Heart right ventricle (tissue), 16 donors: Measurements from ENCODE around the gene ANKK1. TPM values are rescaled to one million over a fixed set of nuclear protein-coding genes. Genes with fewer than 3 reads are reported as not detected.
A peak's percentile ranks its signal among the peaks of the same experiment; 100 is the strongest.

ENCODE experiments used
- ATAC-seq, 8 donors: fragments of 200-7000 bp; cut with Tn5 transposase; one replicate each; pipeline ENCODE4 v1.9.1; 2020; ENCODE audit warnings: mild to moderate bottlenecking in 8 of 8, moderate library complexity in 8 of 8, moderate number of reproducible peaks in 1 of 8
- DNase-seq, 2 donors: peaks; one replicate each; pipeline ENCODE4 v3.0.0-alpha.2; 2020
- H3K27ac ChIP-seq, 10 donors: fragments of 200-600 bp; sonication (generic) in 2 of 10; one replicate each; pipeline versions ENCODE4 v1.5.0 to v1.8.0; 2020 to 2022; ENCODE audit warnings: mild to moderate bottlenecking in 3 of 10
- H3K27me3 ChIP-seq, 7 donors: fragments of 200-600 bp; one replicate each; pipeline ENCODE4 v1.8.0; 2021 to 2022; ENCODE audit warnings: mild to moderate bottlenecking in 2 of 7
- H3K36me3 ChIP-seq, 9 donors: fragments of 200-600 bp; sonication (generic) in 1 of 9; one replicate each; pipeline versions ENCODE4 v1.5.0 to v1.8.0; 2020 to 2022; ENCODE audit warnings: mild to moderate bottlenecking in 2 of 9
- H3K4me1 ChIP-seq, 9 donors: fragments of 200-600 bp; sonication (generic) in 1 of 9; one replicate each; pipeline versions ENCODE4 v1.5.0 to v1.8.0; 2020 to 2022; ENCODE audit warnings: mild to moderate bottlenecking in 4 of 9
- H3K4me3 ChIP-seq, 10 donors: fragments of 200-600 bp; sonication (generic) in 2 of 10; one replicate each; pipeline versions ENCODE4 v1.5.0 to v1.8.0; 2020 to 2022; ENCODE audit warnings: mild to moderate bottlenecking in 7 of 10, moderate library complexity in 2 of 10
- H3K9me3 ChIP-seq, 11 donors: fragments of 200-600 bp in 10 of 11; sonication (generic) in 2 of 11; one replicate each; pipeline versions ENCODE4 v1.5.0 to v1.8.0; 2013 to 2022; ENCODE audit warnings: mild to moderate bottlenecking in 2 of 11, control low read depth in 1 of 11, moderate library complexity in 1 of 11
- WGBS, 2 donors: extraction: QIAGEN DNeasy Blood & Tissue Kit; methylation state at CpG; one replicate each; pipeline ENCODE4 v1.1.7; 2013; ENCODE audit warnings: inconsistent platforms in 1 of 2; 5-methylcytosine and 5-hydroxymethylcytosine counted together
- intact Hi-C, 10 donors: fragments of 100-400 bp; cut with DNase I; formaldehyde crosslinking; loops; one replicate each; pipeline versions ENCODE4 v1.11.1 to v1.14.2; 2022
- polyA plus RNA-seq, 2 donors: library from polyadenylated mRNA; stranded (reverse); fragments of 200-250 nt; gene quantifications; one replicate each; pipeline ENCODE4 v1.2.3, GENCODE V29; 2013
- total RNA-seq, 10 donors: library from RNA; stranded (reverse); fragmentation: NEBNext Ultra II Directional in 3 of 10; extraction: Animal tissue kit (Norgen Biotek cat#: 25700) in 3 of 10; gene quantifications; one replicate each; pipeline versions ENCODE4 v1.2.1 to v1.2.4, GENCODE V29; 2021 to 2023
- TF ChIP-seq, protein P1 (sequence below), 9 donors: fragments of 200-600 bp; sonication (generic) in 2 of 9; IDR thresholded peaks; one replicate each; pipeline versions ENCODE4 v1.5.0 to v1.8.0; 2021 to 2022; ENCODE audit warnings: antibody characterized with exemption in 9 of 9, mild to moderate bottlenecking in 5 of 9, moderate library complexity in 1 of 9
- donor health status: Arrhythmogenic right ventricular cardiomyopathy.
- donor health status: ischemic (EF 13 %, LVEDD 7.1; RV severe dilation, severe dysfunction).
- donor health status: healthy with polysubstance abuse.
- donor health status: DM: no; HTN: yes; CAD: no.
- donor health status: DM: no; HTN: no; CAD: no.
- donor health status: ischemic (EF 25% LVEDD 6.9; RV normal size, moderate dysfunction).
- donor health status: ischemic (EF 25% LVEDD 5.7; RV mildly dilated, moderate dysfunction).
- donor health status: healthy.
- donor health status: DM: yes; HTN: yes; CAD: no.
- donor health status: Ischemic cardiomyopathy.
- donor health status: ischemic (EF 35%, LVEDD 5.7; RV mildly dilated, moderate dysfunction).
- donor health status: nonischemic (EF 11% LVEDD 7.7; RV severe dilation, severe dysfunction).
- donor health status: DM: yes; HTN: yes; CAD: no.
- donor health status: PGD.
- donor health status: ischemic (EF 29% LVEDD 5.4; RV normal size, mild dysfunction).
- donor health status: nonischemic (EF 23%, LVEDD 6.1; RV moderate dilation, normal function).

The ANKK1 gene
- total and polyA plus RNA-seq, 12 donors: 0.06 to 0.37 TPM; not detected in 10

DNA sequence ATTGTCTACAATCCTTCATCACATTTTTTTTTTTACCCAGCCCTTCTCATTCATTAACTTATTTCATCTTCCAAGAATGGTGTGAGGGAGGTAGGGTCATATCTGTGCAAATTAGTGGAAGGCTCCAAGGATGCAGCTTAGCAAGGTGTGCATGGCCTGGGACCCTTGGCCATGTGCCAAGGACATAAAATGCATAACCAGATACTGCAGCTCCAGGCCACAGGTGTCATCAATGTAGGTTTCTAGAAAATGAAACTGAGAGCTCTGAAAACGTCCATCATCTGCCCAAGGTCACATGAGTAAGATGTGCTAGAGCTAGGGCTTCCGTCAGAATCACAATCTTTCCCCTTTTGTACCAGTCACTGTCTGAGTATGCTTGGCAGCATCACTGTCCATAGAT is 29.8 kb downstream of the ANKK1 start:
- H3K27me3 ChIP-seq: peaks cover 0 to 10% (median 0%) of the 10 kb centered on the region in 7 donors
- no peak for DNase-seq
- no peak overlapping the region for H3K4me3 ChIP-seq
- no peaks in the 10 kb centered on the region for H3K4me1 ChIP-seq
- no peak overlapping the region for H3K27ac ChIP-seq
- ATAC-seq: no peak
- intact Hi-C loops: no loop called here
- no peaks in the 10 kb centered on the region for H3K9me3 ChIP-seq
- no peaks in the 10 kb centered on the region for H3K36me3 ChIP-seq
- TF ChIP-seq, protein P1, sequence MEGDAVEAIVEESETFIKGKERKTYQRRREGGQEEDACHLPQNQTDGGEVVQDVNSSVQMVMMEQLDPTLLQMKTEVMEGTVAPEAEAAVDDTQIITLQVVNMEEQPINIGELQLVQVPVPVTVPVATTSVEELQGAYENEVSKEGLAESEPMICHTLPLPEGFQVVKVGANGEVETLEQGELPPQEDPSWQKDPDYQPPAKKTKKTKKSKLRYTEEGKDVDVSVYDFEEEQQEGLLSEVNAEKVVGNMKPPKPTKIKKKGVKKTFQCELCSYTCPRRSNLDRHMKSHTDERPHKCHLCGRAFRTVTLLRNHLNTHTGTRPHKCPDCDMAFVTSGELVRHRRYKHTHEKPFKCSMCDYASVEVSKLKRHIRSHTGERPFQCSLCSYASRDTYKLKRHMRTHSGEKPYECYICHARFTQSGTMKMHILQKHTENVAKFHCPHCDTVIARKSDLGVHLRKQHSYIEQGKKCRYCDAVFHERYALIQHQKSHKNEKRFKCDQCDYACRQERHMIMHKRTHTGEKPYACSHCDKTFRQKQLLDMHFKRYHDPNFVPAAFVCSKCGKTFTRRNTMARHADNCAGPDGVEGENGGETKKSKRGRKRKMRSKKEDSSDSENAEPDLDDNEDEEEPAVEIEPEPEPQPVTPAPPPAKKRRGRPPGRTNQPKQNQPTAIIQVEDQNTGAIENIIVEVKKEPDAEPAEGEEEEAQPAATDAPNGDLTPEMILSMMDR (IDR thresholded peaks at IDR 0.05): no peak
- 65 to 83% methylated on average over 2 of the region's 2 CpGs for WGBS, 2 donors

DNA sequence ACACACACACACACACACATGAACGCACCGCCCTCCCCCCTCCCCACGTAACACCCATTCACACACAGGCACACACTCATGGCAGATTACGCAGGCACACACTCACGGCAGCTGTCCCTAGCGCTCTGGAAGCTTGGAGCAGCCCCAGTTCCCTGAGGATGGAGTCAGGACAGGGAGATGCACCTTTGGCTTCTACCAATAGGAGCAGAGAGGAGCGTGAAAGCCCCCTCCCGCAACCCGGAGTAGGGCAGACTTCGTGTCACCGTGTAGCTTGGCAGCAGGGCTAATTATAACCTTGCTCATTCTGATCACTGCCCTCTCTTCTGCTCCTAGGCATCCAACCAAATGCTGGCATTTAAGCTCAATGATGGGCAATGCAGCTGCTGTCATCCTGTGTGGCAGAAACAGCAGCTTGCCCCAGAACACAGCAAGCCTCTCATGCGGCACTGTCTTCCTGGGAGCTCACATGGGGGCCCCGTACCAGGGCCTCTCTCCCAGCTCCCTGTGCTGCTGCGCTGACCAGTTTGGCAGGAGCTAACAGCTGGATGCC is 31.9 kb downstream of the ANKK1 start:
- no peak overlapping the region for H3K4me3 ChIP-seq
- ATAC-seq (peak in 3 of 8 donors; percentile 39 to 48 (median 41)), DNase-seq (no peak)
- intact Hi-C loops: no loop called here
- H3K9me3 ChIP-seq: no peaks in the 10 kb centered on the region
- no peaks in the 10 kb centered on the region for H3K36me3 ChIP-seq
- H3K27ac ChIP-seq: no peak overlapping the region
- WGBS, 2 donors: 68 to 73% methylated on average over 14 of the region's 14 CpGs
- H3K27me3 ChIP-seq: peaks cover 0 to 10% (median 0%) of the 10 kb centered on the region in 7 donors
- TF ChIP-seq, protein P1 (IDR thresholded peaks at IDR 0.05): no peak
- H3K4me1 ChIP-seq: no peaks in the 10 kb centered on the region

DNA sequence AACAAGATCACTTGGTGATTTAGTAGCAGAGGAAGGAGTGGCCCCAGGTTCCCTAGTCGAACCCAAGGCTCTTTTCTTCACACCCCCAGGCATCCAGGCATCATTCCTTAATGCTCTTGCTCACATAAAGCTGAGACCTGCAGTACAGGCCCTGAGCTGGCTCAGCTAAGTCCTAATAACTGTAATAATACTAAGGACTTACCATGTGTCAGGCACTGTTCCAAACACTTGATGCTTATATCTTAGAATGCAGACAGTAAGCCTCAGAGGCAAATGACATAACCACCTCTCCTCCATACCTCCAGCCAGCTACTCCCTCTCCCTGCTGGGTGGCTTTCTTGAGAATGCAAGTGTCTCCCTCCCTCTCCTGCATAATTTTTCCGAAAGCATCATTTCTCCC is 33.2 kb downstream of the ANKK1 start:
- TF ChIP-seq, protein P1 (IDR thresholded peaks at IDR 0.05): no peak
- Histone ChIP-seq H3K4me3 (no peak overlapping the region), H3K36me3 (no peaks in the 10 kb centered on the region), H3K27me3 (peaks cover 0 to 10% (median 0%) of the 10 kb centered on the region in 7 donors), H3K4me1 (no peaks in the 10 kb centered on the region), H3K9me3 (no peaks in the 10 kb centered on the region), H3K27ac (no peak overlapping the region)
- intact Hi-C loops: no loop called here
- WGBS, 2 donors: 38 to 52% methylated on average over 2 of the region's 2 CpGs
- ATAC-seq (no peak), DNase-seq (no peak)

DNA sequence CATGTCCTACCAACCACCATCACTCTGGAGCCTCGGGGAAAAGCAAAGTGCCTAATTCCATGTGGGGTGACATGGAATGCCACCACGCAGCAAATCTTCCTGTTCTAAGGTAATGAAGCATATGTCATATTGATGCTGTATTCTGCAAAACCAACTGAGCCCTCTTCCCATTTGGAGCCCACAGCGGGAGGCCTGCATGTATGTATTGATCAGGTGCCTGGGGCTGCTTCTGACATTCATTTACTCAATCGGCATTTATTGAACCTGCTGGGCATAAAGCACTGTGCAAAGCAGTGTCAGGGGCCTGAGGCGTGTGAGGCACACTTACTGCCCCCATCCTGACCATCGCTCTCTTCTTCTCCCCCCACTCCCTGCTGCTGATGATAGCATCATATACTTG is 39.1 kb downstream of the ANKK1 start:
- DNase-seq (no peak), ATAC-seq (no peak)
- TF ChIP-seq, protein P1 (IDR thresholded peaks at IDR 0.05): no peak
- intact Hi-C loops: no loop called here
- H3K27me3 ChIP-seq: peaks cover 0 to 9% (median 0%) of the 10 kb centered on the region in 7 donors
- WGBS, 2 donors: 90 to 92% methylated on average over 6 of the region's 6 CpGs
- H3K4me3 ChIP-seq: no peak overlapping the region
- no peaks in the 10 kb centered on the region for H3K4me1 ChIP-seq
- H3K27ac ChIP-seq: no peak overlapping the region
- H3K36me3 ChIP-seq: no peaks in the 10 kb centered on the region
- no peaks in the 10 kb centered on the region for H3K9me3 ChIP-seq
